OCI-LY7 (cell line): Measurements from ENCODE around the gene DNAH9. TPM values are rescaled to one million over a fixed set of nuclear protein-coding genes. Genes with fewer than 3 reads are reported as not detected.
A peak's percentile ranks its signal among the peaks of the same experiment; 100 is the strongest.

ENCODE experiments used
- BruUV-seq: library from RNA; stranded (reverse); fragments of 400-500 nt; replicated peaks from 2 replicates; lab custom pipeline; 2021; lab: Mats Ljungman, UMichigan
- CTCF ChIA-PET: fragments of 300-600 bp; sonication (Branson Sonifier 250); formaldehyde crosslinking; loops from one replicate; lab custom pipeline; 2022; ENCODE audit warnings: antibody characterized with exemption; ENCODE audit not compliant: unreplicated experiment; lab: Charles Lee
- POLR2A ChIA-PET: fragments of 300-600 bp; sonication (Branson Sonifier 250); formaldehyde crosslinking; loops from one replicate; lab custom pipeline; 2022; ENCODE audit warnings: antibody characterized with exemption; lab: Charles Lee
- DNase-seq: peaks from one replicate; pipeline ENCODE4 v3.0.0-alpha.2; 2015; ENCODE audit warnings: low spot score
- H2AFZ ChIP-seq: fragments of 200-600 bp; sonication (generic), shearing (Covaris generic); 2 replicates; pipeline ENCODE4 v1.6.1; 2014; ENCODE audit warnings: mild to moderate bottlenecking, antibody characterized with exemption, low read length, moderate library complexity
- H3K27ac ChIP-seq: fragments of 200-600 bp; sonication (generic); 2 replicates; pipeline ENCODE4 v1.5.1; 2014; ENCODE audit warnings: mixed run types, low read depth, mild to moderate bottlenecking, moderate library complexity, low read length, inconsistent platforms; ENCODE audit not compliant: poor library complexity, severe bottlenecking
- H3K36me3 ChIP-seq: fragments of 200-600 bp; sonication (generic); 2 replicates; pipeline ENCODE4 v1.6.1; 2014; ENCODE audit warnings: mild to moderate bottlenecking, antibody characterized with exemption, low read length, moderate library complexity, mixed read lengths; ENCODE audit not compliant: insufficient read depth
- H3K4me1 ChIP-seq: fragments of 200-600 bp; sonication (generic); 2 replicates; pipeline ENCODE4 v1.5.1; 2014; ENCODE audit warnings: mild to moderate bottlenecking, low read length; ENCODE audit not compliant: insufficient read depth, poor library complexity, severe bottlenecking
- H3K4me2 ChIP-seq: fragments of 200-600 bp; sonication (generic); 2 replicates; pipeline ENCODE4 v1.6.1; 2014; ENCODE audit warnings: mild to moderate bottlenecking, low read length
- H3K4me3 ChIP-seq: fragments of 200-600 bp; sonication (generic); 2 replicates; pipeline ENCODE4 v1.5.1; 2014; ENCODE audit warnings: mild to moderate bottlenecking, low read depth, low read length; ENCODE audit not compliant: poor library complexity, severe bottlenecking
- H3K79me2 ChIP-seq: fragments of 200-600 bp; sonication (generic); 2 replicates; pipeline ENCODE4 v1.6.1; 2016; ENCODE audit warnings: low read depth, mild to moderate bottlenecking, low read length, moderate library complexity, mixed read lengths; ENCODE audit not compliant: insufficient read depth
- H3K9me2 ChIP-seq: fragments of 200-600 bp; sonication (generic); 2 replicates; pipeline ENCODE4 v1.6.1; 2016; ENCODE audit warnings: mild to moderate bottlenecking, low read length, mixed read lengths; ENCODE audit not compliant: insufficient read depth
- H3K9me3 ChIP-seq: fragments of 200-600 bp; sonication (generic); 2 replicates; pipeline ENCODE4 v1.6.1; 2014; ENCODE audit warnings: mild to moderate bottlenecking, mixed run types, low read length, mixed read lengths
- H4K20me1 ChIP-seq: fragments of 200-600 bp; sonication (generic); 2 replicates; pipeline ENCODE4 v1.6.1; 2014; ENCODE audit warnings: mild to moderate bottlenecking, antibody characterized with exemption, low read length, moderate library complexity, mixed read lengths; ENCODE audit not compliant: insufficient read depth
- EZH2phosphoT487 ChIP-seq: fragments of 200-600 bp; sonication (generic); IDR thresholded peaks from 2 replicates; pipeline ENCODE4 v1.6.1; 2018; ENCODE audit warnings: low read depth, borderline replicate concordance, mild to moderate bottlenecking, mixed run types, antibody characterized with exemption, low read length, moderate library complexity, mixed read lengths
- intact Hi-C: fragments of 100-400 bp; cut with micrococcal nuclease; formaldehyde crosslinking; loops from one replicate; pipeline ENCODE4 v1.10.0; 2022; ENCODE audit not compliant: unreplicated experiment
- total RNA-seq, 2 experiments: library from RNA; depleted of rRNA in 1 of 2; stranded (reverse); fragments of >200 nt in 1 of 2; shearing (Covaris generic) in 1 of 2; gene quantifications; 2 replicates each; pipeline ENCODE4 v1.2.3, GENCODE V29; 2014 to 2022
- TF ChIP-seq, protein P1 (sequence below): fragments of 200-600 bp; sonication (generic); conservative IDR thresholded peaks from 2 replicates; pipeline ENCODE4 v1.5.1; 2014; ENCODE audit warnings: mild to moderate bottlenecking, antibody characterized with exemption, low read length, moderate library complexity, mixed read lengths

DNAH9 gene
- total RNA-seq, 2 experiments from 2014 or later = not detected

DNA sequence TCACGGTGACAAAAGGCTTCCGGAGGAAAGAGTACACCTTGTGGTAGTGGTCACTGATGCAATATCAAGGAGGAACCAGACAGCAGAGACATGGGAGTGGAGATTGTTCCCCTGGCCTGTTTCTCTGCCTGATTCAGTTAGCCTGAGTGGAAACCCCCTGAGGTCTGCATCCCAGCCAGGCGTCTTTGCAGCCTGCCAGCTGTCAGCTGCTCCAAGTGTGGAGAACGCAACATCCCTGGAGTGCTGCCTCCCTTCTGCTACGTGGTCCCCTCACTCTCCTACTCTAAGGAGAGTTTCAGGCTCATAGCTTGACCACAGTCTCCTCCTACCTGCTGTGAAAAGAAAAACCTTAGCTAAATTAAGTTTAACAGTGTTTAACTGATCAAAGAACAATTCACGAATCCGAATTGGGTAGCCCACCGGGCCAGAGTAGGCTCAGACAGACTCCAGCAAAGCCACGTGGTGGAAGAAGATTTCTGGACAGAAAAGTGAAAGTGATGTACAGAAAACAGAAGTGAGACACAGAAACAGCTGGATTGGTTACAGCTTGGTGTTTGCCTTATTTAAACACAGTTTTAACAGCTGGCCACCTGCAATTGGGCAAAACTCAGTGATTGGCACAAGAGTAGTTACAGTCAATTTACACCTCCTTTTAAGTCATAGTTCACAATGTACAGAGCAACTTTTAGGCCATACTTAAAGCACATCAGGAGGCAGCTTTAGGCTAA is 188.6 kb downstream of the DNAH9 start:
- ChIA-PET CTCF (no interaction called here), POLR2A (interaction anchor here (0.6 to 0.7 kb wide), 3 partner anchors 10 to 45 kb away, joined by 3 to 4 read pairs (median 3); no protein-coding TSS in a partner anchor)
- intact Hi-C loops = no loop called here
- TF ChIP-seq, protein P1, sequence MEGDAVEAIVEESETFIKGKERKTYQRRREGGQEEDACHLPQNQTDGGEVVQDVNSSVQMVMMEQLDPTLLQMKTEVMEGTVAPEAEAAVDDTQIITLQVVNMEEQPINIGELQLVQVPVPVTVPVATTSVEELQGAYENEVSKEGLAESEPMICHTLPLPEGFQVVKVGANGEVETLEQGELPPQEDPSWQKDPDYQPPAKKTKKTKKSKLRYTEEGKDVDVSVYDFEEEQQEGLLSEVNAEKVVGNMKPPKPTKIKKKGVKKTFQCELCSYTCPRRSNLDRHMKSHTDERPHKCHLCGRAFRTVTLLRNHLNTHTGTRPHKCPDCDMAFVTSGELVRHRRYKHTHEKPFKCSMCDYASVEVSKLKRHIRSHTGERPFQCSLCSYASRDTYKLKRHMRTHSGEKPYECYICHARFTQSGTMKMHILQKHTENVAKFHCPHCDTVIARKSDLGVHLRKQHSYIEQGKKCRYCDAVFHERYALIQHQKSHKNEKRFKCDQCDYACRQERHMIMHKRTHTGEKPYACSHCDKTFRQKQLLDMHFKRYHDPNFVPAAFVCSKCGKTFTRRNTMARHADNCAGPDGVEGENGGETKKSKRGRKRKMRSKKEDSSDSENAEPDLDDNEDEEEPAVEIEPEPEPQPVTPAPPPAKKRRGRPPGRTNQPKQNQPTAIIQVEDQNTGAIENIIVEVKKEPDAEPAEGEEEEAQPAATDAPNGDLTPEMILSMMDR = no peak
- TF ChIP-seq EZH2phosphoT487 = no peak
- H4K20me1 ChIP-seq = no peaks in the 10 kb centered on the region
- H3K4me1 ChIP-seq = no peaks in the 10 kb centered on the region
- H3K4me2 ChIP-seq = no peak overlapping the region
- no peaks in the 10 kb centered on the region for H3K79me2 ChIP-seq
- no peaks in the 10 kb centered on the region for H3K9me2 ChIP-seq
- no peaks in the 10 kb centered on the region for H3K36me3 ChIP-seq
- no TSS peak for BruUV-seq
- H3K4me3 ChIP-seq = no peak overlapping the region
- H3K9me3 ChIP-seq = no peaks in the 10 kb centered on the region
- peak; percentile 34 for DNase-seq
- H3K27ac ChIP-seq = no peak overlapping the region
- 0 out of 2 replicates have a peak overlapping the region, but pooled peaks have one; percentile 15 for H2AFZ ChIP-seq

- Histone ChIP-seq H3K4me1 (no peaks in the 10 kb centered on the region), H3K79me2 (no peaks in the 10 kb centered on the region), H3K9me3 (no peaks in the 10 kb centered on the region), H4K20me1 (no peaks in the 10 kb centered on the region), H2AFZ (no peak overlapping the region), H3K4me3 (no peak overlapping the region), H3K9me2 (no peaks in the 10 kb centered on the region), H3K4me2 (no peak overlapping the region), H3K36me3 (no peaks in the 10 kb centered on the region), H3K27ac (no peak overlapping the region)
- ChIA-PET CTCF (no interaction called here), POLR2A (no interaction called here)
- no peak for DNase-seq
- intact Hi-C loops = no loop called here
- no peak for TF ChIP-seq EZH2phosphoT487
- TF ChIP-seq, protein P1 = no peak
- BruUV-seq = no TSS peak
Measured at GRCh38 chr17:11795906-11796305, 197.6 kb downstream of the DNAH9 start.

- no peaks in the 10 kb centered on the region for H4K20me1 ChIP-seq
- POLR2A ChIA-PET = interaction anchor here (0.6 kb wide), 1 partner anchor 125 kb away, joined by 6 read pairs; no protein-coding TSS in a partner anchor
- DNase-seq = no peak
- BruUV-seq = no TSS peak
- H3K27ac ChIP-seq = no peak overlapping the region
- H3K36me3 ChIP-seq = no peaks in the 10 kb centered on the region
- H3K4me3 ChIP-seq = no peak overlapping the region
- no peaks in the 10 kb centered on the region for H3K79me2 ChIP-seq
- no peak overlapping the region for H2AFZ ChIP-seq
- H3K9me2 ChIP-seq = no peaks in the 10 kb centered on the region
- intact Hi-C loops = no loop called here
- H3K4me1 ChIP-seq = no peaks in the 10 kb centered on the region
- CTCF ChIA-PET = no interaction called here
- H3K9me3 ChIP-seq = no peaks in the 10 kb centered on the region
- H3K4me2 ChIP-seq = no peak overlapping the region
- TF ChIP-seq EZH2phosphoT487 = no peak
- TF ChIP-seq, protein P1 = peak; percentile 69
Measured at GRCh38 chr17:11797803-11798202, 199.5 kb downstream of the DNAH9 start.
